ENCODE measurements around the gene HLA-DOB. TPM values are rescaled to one million over a fixed set of nuclear protein-coding genes. Genes with fewer than 3 reads are reported as not detected.
A peak's percentile ranks its signal among the peaks of the same experiment; 100 is the strongest.

HLA-DOB gene
- total and polyA plus RNA-seq, 2 of the 13 experiments (the other 11 are each of a cell fraction or from before 2014, with no cell fraction given): not detected

GRCh38 chr6:32843979-32844838 is 27.4 kb upstream of the HLA-DOB start, which contains the start of gene PSMB8 (continued):
- no peak for TF ChIP-seq CREB3 (CRISPR knock-in tag; IDR thresholded peaks at IDR 0.05)
- TF ChIP-seq ZNF33A (CRISPR knock-in tag; IDR thresholded peaks at IDR 0.05; ENCODE audit: borderline replicate concordance): no peak
- TF ChIP-seq HES4 (CRISPR knock-in tag; IDR thresholded peaks at IDR 0.05; ENCODE audit: borderline replicate concordance): no peak
- no peak for TF ChIP-seq AHDC1 (CRISPR knock-in tag; IDR thresholded peaks at IDR 0.05; ENCODE audit: borderline replicate concordance)
- no peak for TF ChIP-seq ZSCAN22 (CRISPR knock-in tag; IDR thresholded peaks at IDR 0.05)
- no peak for TF ChIP-seq AGO1 (IDR thresholded peaks at IDR 0.05; ENCODE audit: low read depth, low read length, poor library complexity, severe bottlenecking)
- TF ChIP-seq ARID4A (CRISPR knock-in tag; IDR thresholded peaks at IDR 0.05; ENCODE audit: borderline replicate concordance): peak; percentile 52; the same call in 1 of the 2 replicates
- TF ChIP-seq FOSL2 (CRISPR knock-in tag; IDR thresholded peaks at IDR 0.05): peak; percentile 19; the same call in 1 of the 2 replicates
- TF ChIP-seq ZNF513 (CRISPR knock-in tag; conservative IDR thresholded peaks at IDR 0.05): no peak
- TF ChIP-seq TAF1 (CRISPR knock-in tag; IDR thresholded peaks at IDR 0.05): peak; percentile 40; the same call in 1 of the 2 replicates
- peak; percentile 45 to 70; a peak in 2 of 4 replicates for TF ChIP-seq HMGXB4 (CRISPR knock-in tag; IDR thresholded peaks at IDR 0.05; ENCODE audit: borderline replicate concordance in 1 of 2, low read depth in 1 of 2)
- 0 out of 2 replicates have a peak, but pooled peaks have one; percentile 42 for TF ChIP-seq THAP11 (CRISPR knock-in tag; IDR thresholded peaks at IDR 0.05)

Data from HepG2 (cell line).